ENCODE data around the gene RET.

The RET gene

GRCh38 chr10:43108951-43109350 lies 32.1 kb downstream of the RET start:
- DNase-seq (ENCODE audit: low read depth in 2 of 2), result no peak

- no peak for DNase-seq (ENCODE audit: low read depth in 2 of 2)
These were observed 32.9 kb downstream of the RET start for GRCh38 chr10:43109671-43110249.

DNA sequence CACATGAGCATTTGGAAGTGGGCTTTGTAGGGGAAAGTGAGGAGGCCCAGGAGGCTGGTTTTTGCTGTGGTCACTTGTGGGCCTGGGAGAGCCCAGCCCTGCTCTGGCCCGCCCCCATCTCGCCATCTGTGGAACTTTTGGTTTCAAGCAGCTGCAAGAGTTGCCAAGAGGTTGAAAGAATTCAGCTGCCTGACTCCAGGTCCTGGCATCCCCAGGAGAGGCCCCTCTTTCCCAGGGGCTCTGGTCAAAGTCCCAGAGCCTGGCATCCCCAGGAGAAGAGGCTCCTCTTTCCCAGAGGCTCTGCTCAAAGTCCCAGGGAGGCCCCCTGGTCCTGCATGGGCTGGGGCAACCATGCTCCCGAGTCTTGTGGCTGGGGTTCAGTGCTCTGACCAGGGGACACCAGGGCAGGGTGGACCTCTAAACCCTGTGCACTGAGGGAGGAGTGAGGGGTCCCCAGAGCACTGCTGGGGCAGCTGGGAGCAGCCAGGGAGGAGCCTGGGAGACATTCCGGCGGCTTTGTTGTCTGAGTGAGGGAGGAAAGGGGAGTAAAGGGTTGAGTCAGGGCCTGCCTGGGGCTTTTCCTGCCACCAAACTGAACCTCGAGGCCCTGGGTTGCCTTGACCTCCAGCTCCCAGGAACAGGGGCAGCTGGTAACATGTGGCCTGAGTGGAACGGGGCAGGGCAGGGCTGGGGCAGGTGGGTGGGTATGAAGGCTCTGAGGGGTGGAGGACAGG lies 33.6 kb downstream of the RET start:
- no peak for DNase-seq (ENCODE audit: low read depth in 2 of 2)

- DNase-seq (ENCODE audit: low read depth in 2 of 2), result no peak
These were observed 34.2 kb downstream of the RET start for GRCh38 chr10:43111101-43111500.

DNA sequence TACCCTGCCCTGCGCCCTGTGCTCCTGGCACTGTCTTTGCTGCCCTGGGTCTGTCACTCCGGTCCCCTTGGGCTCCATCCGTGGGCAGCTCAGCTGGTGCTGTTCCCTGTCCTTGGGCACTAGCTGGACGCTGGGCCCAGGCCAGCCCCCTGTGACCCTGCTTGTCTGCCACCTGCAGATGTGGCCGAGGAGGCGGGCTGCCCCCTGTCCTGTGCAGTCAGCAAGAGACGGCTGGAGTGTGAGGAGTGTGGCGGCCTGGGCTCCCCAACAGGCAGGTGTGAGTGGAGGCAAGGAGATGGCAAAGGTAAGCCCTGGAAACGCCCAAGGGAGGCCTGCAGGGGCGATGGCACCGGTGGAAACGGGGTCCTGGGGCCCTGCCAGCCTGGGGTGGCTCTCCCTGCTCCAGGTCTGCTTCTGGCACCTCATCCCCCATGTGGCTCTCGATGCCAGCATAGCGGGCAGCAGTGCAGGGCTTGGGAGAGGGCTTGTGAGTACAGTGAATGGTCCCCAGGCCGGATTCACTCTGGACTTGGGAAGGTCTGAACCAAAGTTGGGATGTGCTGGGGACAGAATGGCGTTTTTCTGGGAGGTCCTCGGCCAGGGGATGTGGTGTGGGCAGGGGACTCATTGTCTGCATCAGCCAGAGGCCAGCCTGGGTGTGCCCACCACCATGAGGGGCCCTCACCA lies 35.2 kb downstream of the RET start:
- no peak for DNase-seq (ENCODE audit: low read depth in 2 of 2)

- no peak for DNase-seq (ENCODE audit: low read depth in 2 of 2)
These were observed 35.7 kb downstream of the RET start for GRCh38 chr10:43112608-43112961.

DNA sequence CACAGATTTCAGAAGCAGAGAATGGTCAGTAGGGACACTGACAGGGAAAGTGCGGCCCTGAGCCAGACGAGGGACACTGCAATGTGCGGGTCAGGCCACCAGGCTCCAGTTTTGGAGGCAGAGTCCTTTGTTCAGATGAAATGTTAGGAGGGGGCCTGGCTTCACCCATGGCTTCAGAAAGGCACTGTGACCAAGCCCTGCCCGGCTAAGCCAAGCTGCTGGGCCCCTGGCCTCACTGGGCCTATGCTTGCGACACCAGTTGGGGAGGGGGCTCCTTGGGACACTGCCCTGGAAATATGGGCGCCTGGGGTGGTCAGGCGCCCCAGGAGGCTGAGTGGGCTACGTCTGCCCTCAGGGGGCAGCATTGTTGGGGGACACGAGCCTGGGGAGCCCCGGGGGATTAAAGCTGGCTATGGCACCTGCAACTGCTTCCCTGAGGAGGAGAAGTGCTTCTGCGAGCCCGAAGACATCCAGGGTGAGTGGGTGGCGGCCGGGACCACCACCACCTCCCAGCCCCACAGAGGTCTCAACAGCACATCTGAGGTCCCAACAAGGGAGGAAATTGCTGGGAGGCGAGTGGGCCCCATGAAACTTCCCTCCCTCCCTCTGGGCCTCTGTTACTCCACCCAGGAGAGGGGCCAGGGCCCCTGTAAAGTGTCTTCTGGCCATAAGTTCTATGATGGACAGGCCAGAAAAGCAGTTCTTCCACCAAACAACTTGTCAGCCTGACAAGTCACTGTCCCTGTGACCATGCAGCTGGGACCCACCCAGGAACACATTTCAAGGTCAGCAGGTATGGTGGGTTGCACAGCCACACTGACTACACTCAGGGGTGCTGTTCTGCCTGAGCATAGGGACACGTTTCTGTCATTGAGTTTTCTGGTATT lies 36.6 kb downstream of the RET start:
- no peak for DNase-seq (ENCODE audit: low read depth in 2 of 2)

- no peak for DNase-seq (ENCODE audit: low read depth in 2 of 2)
These were observed 37.3 kb downstream of the RET start for GRCh38 chr10:43114088-43114742.

GRCh38 chr10:43114743-43115611 lies 38.1 kb downstream of the RET start:
- DNase-seq (ENCODE audit: low read depth in 2 of 2), result no peak

DNA sequence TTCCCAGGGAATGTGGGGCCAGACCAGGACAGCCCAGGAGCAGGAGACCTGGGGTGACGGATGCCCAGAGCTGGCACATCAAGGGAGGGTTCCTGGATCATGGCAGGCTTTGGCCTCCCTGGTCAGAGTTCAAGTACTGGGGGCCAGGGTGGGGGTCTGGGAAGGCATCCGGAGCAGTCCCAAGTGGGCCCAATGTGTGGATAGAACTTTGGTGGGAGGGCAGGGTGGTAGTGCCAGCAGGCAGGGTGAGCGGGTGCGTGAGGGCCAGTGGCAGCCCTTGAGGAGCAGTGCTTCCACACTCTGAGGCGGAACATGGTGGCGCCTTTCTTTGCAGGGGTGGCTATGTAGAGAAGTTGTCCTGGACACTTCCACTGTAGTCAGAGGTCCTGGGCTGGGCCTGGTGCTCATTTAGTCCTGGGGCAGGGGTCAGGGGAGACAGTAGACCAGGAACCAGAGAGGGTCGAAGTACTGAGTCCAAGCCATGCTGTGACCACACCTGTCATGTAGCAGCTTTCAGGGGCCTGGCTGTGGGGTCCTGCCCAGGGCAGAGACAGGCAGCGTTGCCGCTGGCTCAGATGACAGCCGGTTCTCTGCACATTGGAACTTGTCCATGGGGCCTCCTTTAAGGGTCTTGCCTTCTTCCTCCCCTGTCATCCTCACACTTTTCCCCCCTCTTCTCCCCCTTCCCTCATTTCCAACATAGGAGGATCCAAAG lies 39.2 kb downstream of the RET start:
- DNase-seq (ENCODE audit: low read depth in 2 of 2), result no peak

DNA sequence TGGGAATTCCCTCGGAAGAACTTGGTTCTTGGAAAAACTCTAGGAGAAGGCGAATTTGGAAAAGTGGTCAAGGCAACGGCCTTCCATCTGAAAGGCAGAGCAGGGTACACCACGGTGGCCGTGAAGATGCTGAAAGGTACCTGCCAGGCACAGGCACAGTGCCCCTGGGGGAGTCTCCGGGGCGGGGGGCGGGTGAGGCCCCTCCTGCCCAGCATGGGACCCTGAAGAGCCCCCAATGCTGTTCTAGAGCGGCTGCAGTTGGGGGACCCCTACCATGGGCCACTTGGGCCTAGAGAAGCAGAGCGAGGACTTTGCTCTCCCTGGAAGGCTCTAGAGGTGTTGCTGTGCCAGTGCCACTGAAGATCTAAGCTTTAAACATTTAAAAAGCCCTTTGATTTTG lies 39.7 kb downstream of the RET start:
- no peak for DNase-seq (ENCODE audit: low read depth in 2 of 2)

DNA sequence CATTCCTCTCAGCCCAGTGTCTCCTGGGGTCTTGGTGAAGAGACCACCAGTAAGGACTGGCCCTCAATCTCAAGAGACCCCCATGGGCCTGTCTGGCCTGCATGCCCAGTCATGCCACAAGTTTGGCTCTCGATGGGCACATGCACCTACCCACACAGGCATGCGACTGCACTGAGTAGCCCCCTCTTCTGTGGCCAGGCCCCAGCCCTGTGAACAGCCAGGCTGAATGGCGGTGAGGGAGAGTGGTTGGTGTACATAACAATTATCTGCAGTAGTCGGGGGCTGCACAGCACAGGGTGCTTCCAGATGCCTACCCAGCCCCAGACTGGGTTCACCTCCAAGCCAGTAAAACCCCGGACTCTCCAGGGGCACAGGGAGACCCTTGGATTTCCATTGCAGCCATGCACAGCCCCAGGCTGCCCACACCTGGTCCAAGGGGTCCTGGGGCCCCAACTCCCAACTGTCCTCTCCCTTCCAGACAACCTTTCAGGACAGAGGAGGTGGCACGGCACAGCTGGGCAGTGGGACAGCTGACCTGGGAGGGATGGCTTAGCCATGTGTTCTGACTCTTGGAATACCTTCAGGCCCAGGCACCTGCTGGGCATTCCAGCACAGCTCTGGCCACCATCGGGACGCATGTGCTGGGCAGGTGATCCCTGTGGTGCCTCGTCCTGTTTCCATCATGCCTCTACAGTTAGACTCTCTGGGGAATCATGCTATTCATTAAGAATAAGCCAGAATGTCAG lies 40.3 kb downstream of the RET start:
- DNase-seq (ENCODE audit: low read depth in 2 of 2), result no peak

DNA sequence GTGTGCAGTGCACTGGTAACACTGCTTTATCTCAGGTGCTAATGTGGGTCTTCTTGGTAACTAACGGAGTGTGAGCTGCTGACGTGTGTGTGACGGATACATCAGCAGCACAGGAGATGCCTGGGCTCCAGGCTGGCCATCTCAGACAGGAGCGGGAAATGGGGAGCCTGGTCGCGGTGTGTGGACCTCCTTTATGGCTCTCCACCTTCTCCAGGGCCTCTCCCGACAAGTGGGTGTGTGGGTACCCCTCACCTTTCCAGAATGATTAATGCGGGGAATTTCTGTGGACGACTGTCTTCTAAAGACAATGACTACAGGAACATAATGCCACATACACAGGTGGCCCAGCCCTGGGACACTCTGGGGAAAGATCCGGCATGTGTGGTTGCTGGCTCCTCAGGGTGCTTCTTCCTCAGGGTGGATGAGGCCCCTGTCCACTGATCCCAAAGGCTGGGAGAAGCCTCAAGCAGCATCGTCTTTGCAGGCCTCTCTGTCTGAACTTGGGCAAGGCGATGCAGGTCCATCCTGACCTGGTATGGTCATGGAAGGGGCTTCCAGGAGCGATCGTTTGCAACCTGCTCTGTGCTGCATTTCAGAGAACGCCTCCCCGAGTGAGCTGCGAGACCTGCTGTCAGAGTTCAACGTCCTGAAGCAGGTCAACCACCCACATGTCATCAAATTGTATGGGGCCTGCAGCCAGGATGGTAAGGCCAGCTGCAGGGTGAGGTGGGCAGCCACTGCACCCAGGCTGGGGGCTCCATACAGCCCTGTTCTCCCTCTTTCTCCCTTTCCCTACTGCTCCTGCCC lies 41.1 kb downstream of the RET start:
- no peak for DNase-seq (ENCODE audit: low read depth in 2 of 2)

GRCh38 chr10:43118631-43119415 lies 42.0 kb downstream of the RET start:
- no peak for DNase-seq (ENCODE audit: low read depth in 2 of 2)

- DNase-seq (ENCODE audit: low read depth in 2 of 2), result no peak
These were observed 42.7 kb downstream of the RET start for GRCh38 chr10:43119416-43120115.

DNA sequence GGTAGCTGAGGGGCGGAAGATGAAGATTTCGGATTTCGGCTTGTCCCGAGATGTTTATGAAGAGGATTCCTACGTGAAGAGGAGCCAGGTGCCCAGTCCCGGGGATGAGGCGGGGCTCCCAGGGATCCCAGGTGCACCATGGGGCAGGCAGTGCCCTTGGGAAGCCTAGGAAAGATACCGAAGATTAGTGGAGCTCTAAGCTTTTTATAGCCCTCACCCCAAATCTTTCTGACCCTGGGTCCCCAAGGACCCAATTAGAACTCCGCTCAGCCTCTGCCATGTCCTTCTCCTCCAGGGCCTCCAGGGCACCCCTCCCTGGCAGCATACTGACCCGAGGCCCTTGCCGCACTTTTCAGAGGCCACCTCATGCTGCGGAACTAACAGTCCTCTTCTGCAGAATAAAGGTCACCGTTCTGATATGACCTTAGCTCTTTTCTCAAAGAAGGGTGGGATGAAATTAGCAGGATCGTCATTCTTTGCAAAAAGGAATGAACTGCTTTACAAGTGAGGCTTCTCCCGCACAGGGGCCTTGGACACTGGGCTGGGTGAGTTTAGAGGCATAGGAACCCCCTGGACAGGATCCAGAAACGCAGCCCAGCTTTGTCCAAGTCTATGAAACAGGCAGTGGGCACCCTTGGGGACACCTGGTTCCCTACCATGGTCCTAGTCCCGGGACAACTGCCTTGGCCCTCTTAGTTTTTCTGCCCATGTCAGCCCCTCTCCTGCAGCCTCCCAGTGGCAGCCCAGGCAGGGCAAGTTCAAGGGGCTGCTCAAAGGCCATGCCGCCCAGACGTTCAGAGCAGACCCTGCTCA lies 43.5 kb downstream of the RET start:
- no peak for DNase-seq (ENCODE audit: low read depth in 2 of 2)

All from stimulated activated CD4-positive, alpha-beta T cell treated with anti-CD3 and anti-CD28 coated beads, Interleukin-12 subunit alpha, Interleukin-12 subunit beta, amount 100 ng/mL, for 24 hours (primary cell).